HG02870 (cell line): ENCODE results near the gene MOV10.
"Not testable (repeated sequence)": the region's sequence is repeated elsewhere in the genome, so short reads cannot be mapped to it uniquely, and the experiment has no call there.

ENCODE experiments used
- ATAC-seq: cut with Tn5 transposase; IDR thresholded peaks from one replicate; pipeline ENCODE4 v1.9.1; 2021; ENCODE audit warnings: mild to moderate bottlenecking, moderate library complexity; ENCODE audit not compliant: unreplicated experiment

MOV10 gene

GRCh38 chr1:112712191-112712590 is 37.7 kb downstream of the MOV10 start:
- no peak for ATAC-seq

- ATAC-seq = no peak
Observed at GRCh38 chr1:112712701-112713128, 38.3 kb downstream of the MOV10 start.

- peak; percentile 28 for ATAC-seq
Observed at GRCh38 chr1:112713466-112714312, 39.2 kb downstream of the MOV10 start.

GRCh38 chr1:112714313-112715263 is 40.1 kb downstream of the MOV10 start:
- peak; percentile 3 for ATAC-seq

- peak; percentile 71 for ATAC-seq
Observed at GRCh38 chr1:112715264-112716053, 41.0 kb downstream of the MOV10 start, which contains the start of gene PPM1J. Gene PPM1J, minus strand, starts transcription at chr1:112715332. Its CDS starts 31 bp downstream, at chr1:112715301.

GRCh38 chr1:112716133-112716720 is 41.8 kb downstream of the MOV10 start:
- no peak for ATAC-seq

GRCh38 chr1:112717263-112717873 is 42.9 kb downstream of the MOV10 start:
- ATAC-seq = no peak

GRCh38 chr1:112718691-112719418 is 44.4 kb downstream of the MOV10 start:
- ATAC-seq = no peak

GRCh38 chr1:112719706-112720105 is 45.2 kb downstream of the MOV10 start:
- ATAC-seq = no peak

GRCh38 chr1:112720800-112721199 is 46.3 kb downstream of the MOV10 start:
- no peak for ATAC-seq

- ATAC-seq = not testable (repeated sequence)
Observed at GRCh38 chr1:112721294-112721693, 46.8 kb downstream of the MOV10 start.

GRCh38 chr1:112721966-112722524 is 47.6 kb downstream of the MOV10 start:
- ATAC-seq = no peak

- ATAC-seq = no peak
Observed at GRCh38 chr1:112722601-112723510, 48.4 kb downstream of the MOV10 start.

GRCh38 chr1:112723511-112723839 is 49.0 kb downstream of the MOV10 start:
- no peak for ATAC-seq

GRCh38 chr1:112724240-112724639 is 49.8 kb downstream of the MOV10 start:
- not testable (repeated sequence) for ATAC-seq

- no peak for ATAC-seq
Observed at GRCh38 chr1:112727716-112728115, 53.3 kb downstream of the MOV10 start.

- not testable (repeated sequence) for ATAC-seq
Observed at GRCh38 chr1:112728306-112728971, 54.0 kb downstream of the MOV10 start.
